Superior temporal gyrus (tissue), 1 donor: ENCODE results near the gene TRIM23.
"Not testable (repeated sequence)": the region's sequence is repeated elsewhere in the genome, so short reads cannot be mapped to it uniquely, and the experiment has no call there.

ENCODE experiments used
- DNase-seq: peaks from one replicate; pipeline ENCODE4 v3.0.0-alpha.2; 2016; ENCODE audit errors: extremely low spot score

Gene TRIM23

GRCh38 chr5:65624025-65624570 is at the start of gene TRIM23:
TSS of gene TRIM23 (minus strand) at chr5:65624333. CDS start at chr5:65624274, 59 bp downstream.
- DNase-seq, result peak; percentile 98

DNA sequence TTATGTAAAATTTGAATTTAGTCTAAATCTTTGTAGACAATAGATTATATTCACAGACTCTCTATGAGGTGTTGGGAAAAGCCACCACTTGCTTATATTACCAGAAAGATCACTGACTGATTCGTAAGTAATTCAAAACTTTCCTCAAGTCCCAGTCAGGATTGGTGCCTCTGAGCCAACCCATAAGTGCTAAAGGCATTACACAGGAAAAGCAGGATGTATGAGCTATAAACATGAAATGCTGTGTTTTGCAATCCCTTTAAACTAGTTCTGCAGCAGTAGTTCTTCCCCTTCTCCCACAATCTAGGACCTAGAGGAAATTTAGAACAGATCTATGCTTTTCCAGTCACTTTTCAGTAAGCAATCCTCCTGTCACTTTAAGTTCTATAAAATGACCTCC is 48.7 kb upstream of the TRIM23 start:
- DNase-seq, result no peak

- no peak for DNase-seq
Observed at GRCh38 chr5:65668696-65669095, 44.6 kb upstream of the TRIM23 start.

- DNase-seq, result no peak
Observed at GRCh38 chr5:65663804-65664521, 39.8 kb upstream of the TRIM23 start.

GRCh38 chr5:65654713-65655112 is 30.6 kb upstream of the TRIM23 start:
- no peak for DNase-seq

DNA sequence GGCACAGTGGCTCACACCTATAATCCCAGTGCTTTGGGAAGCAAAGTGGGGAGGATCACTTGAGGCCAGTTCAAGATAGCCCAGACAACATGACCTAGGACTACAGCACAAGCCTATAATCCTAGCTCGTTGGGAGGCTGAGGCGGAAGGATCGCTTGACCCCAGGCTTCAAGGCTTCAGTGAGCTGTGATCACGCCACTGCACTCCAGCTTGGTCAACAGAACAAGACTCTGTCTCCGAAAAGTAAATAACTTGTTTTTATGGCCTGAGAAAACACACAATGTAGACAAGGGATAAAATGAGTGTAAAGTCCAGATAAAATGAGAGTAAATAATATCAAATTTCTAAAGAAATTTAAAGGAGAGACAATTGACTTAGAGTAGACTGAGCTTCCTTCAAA is 27.0 kb upstream of the TRIM23 start:
- DNase-seq, result no peak

GRCh38 chr5:65647941-65648340 is 23.8 kb upstream of the TRIM23 start:
- no peak for DNase-seq

GRCh38 chr5:65646938-65647337 is 22.8 kb upstream of the TRIM23 start:
- no peak for DNase-seq

- no peak for DNase-seq
Observed at GRCh38 chr5:65640240-65640639, 16.1 kb upstream of the TRIM23 start.

- no peak for DNase-seq
Observed at GRCh38 chr5:65630981-65631380, 6.8 kb upstream of the TRIM23 start.

GRCh38 chr5:65625743-65626142 is 1.6 kb upstream of the TRIM23 start:
- no peak for DNase-seq

DNA sequence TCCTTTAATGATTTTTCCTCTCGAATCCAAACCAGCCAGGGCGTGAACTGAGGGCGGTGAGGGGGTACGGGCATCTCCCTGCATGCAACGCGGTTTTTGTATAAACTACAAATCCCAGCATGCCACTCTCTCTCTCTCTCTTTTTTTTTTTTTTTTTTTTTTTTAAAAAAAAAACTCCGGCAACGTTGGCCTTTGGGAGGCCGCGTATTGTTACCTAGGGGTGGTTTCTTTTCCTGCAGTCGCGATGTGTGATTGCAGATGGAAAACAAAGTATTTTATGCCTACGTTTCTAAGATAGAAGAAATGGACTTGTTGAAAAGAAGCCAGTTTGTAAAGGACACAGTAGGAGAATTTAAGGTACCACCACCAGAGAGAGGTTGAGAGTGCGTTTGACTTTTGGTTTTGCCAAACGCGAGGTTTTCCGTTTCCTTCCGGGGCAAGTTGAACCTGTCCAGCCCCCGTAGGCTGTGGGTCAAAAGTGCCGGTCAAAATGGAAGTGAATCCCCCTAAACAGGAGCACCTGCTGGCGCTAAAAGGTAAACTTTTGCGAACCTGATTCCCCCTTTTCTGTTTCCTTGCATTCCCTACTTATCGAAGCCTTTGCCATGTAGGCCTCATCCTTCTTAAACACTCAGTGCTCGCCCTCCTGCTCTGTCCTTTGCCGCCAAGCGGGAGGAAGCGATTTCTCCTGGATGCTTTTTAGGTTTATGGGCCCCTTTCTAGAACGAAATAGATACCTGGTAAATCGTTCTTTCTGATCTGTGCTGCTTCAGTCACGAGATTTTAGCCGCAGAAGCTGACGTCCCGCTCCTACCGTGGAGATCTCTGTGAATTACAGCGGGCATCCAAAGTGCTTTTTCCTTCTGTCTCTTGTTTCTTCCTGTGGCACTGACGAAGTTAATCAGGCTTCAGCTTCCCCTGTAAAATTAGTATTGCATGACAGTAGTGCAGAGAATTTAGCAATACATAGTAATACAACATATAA is 730 bp upstream of the TRIM23 start, which contains the start of the genes SHLD3 and TRAPPC13:
Gene SHLD3 (plus strand): TSS at position 457 of the 985 bp plus-strand sequence. CDS start 4,561 bp downstream, outside the sequence.
Gene TRAPPC13 (plus strand): TSS at position 457 of the 985 bp plus-strand sequence. CDS start 34 bp downstream, at position 491.
- peak; percentile 95 for DNase-seq

GRCh38 chr5:65623482-65623881 is 651 bp downstream of the TRIM23 start:
- DNase-seq, result no peak

DNA sequence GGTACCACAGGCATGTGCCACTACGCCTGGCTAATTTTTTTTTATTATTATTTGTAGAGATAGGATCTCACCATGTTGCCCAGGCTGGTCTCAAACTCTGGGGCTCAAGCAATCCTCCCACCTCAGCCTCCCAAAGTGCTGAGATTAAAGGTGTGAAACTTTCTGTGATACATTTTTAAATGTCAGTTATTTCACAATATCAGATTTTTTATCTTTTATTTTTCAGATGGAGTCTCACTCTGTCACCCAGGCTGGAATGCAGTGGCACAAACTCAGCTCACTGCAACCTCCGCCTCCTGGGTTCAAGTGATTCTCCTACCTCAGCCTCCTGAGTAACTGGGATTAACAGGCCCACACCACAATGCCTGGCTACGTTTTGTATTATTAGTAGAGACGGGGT is 2.2 kb downstream of the TRIM23 start:
- DNase-seq, result not testable (repeated sequence)

- no peak for DNase-seq
Observed at GRCh38 chr5:65620021-65620420, 4.1 kb downstream of the TRIM23 start.

DNA sequence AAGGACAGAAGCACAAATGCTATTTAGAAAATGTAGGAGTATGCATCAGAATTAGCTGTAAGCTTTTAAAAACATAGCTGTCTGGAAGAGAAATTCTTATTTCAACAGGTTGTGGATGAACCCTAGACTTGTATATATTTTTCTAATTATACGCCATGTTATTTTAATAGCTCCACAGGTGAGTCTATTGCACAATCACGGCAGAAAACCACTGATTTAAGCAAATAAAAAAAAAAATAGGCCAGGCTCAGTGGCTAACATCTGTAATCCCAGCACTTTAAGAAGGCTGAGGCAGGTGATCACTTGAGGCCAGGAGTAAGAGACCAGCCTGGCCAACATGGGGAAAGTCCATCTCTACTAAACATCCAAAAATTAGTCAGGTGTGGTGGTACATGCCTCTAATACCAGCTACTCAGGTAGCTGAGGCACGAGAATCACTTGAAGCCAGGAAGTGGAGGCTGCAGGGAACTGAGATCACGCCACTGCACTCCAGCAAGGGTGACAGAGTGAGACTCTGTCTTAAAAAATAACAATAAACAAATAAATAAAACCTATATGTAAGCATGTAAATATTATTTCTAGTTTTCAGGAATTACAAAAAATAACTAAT is 11.7 kb downstream of the TRIM23 start:
- DNase-seq, result no peak

GRCh38 chr5:65611524-65611923 is 12.6 kb downstream of the TRIM23 start:
- DNase-seq, result no peak

DNA sequence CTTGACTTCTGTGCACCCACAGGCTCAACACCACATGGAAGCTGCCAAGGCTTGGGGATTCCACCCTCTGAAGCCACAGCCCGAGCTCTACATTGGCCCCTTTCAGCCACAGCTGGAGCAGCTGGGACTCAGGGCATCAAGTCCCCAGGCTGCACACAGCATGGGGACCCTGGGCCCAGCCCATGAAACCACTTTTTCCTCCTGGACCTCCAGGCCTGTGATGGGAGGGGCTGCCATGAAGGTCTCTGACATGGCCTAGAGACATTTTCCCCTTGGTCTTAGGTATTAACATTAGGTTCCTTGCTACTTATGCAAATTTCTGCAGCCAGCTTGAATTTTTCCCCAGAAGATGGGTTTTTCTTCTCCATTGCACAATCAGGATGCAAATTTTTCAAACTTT is 22.4 kb downstream of the TRIM23 start:
- DNase-seq, result not testable (repeated sequence)

GRCh38 chr5:65588694-65589093 is 35.4 kb downstream of the TRIM23 start:
- DNase-seq, result no peak

DNA sequence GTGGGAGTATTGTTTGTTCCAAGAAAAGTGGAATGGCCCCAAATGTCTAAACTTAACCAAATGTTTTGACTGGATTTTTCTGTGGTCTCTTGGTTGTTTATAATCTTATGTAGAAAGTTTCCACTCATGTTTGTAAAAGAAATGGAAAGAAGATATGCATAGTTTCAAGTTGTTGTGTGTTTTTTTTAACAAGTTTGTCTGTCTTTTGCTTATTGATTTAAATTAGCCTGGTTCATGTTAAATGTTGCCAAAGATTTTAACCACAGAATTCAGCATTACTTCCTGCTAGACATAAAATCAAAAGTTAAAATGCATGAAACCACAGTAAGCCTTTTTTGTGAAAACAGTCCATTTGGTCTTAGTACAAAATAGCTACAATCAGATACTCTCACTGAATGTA is 47.0 kb downstream of the TRIM23 start:
- no peak for DNase-seq

DNA sequence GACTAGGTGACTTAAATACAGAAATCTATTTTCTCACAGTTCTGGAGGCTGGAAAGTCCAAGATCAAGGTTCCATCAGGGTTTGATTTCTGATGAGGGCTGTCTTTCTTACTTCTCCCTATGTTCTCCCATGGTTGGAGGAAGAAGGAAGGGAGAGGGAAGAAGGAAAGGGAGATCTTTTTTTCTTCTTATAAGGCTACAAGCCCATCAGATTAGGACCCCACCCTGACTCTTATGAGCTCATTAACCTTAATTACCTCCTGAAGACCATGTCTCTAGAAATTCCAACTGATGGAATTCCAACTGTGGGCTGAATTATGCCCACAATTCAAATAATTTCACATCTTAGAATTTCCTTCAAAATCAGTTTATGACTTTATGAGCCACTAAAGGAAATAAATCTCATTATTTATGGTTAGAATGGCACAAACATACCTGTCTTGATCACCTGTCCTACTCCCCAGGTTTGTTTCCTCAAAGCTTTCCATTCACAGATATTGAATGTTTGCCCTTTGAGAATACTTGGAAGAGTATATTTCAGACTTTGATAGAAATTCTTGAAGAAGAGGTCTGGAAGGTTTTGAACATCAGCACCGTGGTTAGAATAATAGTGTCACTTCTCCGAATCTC is 53.4 kb downstream of the TRIM23 start:
- no peak for DNase-seq
